GOT3 (cell line): ENCODE data around the gene SHTN1.

Experiments used
- DNase-seq: peaks from one replicate; lab custom pipeline; 2025; ENCODE audit warnings: mixed read lengths; lab: John Stamatoyannopoulos, UW

The SHTN1 gene, protein sequence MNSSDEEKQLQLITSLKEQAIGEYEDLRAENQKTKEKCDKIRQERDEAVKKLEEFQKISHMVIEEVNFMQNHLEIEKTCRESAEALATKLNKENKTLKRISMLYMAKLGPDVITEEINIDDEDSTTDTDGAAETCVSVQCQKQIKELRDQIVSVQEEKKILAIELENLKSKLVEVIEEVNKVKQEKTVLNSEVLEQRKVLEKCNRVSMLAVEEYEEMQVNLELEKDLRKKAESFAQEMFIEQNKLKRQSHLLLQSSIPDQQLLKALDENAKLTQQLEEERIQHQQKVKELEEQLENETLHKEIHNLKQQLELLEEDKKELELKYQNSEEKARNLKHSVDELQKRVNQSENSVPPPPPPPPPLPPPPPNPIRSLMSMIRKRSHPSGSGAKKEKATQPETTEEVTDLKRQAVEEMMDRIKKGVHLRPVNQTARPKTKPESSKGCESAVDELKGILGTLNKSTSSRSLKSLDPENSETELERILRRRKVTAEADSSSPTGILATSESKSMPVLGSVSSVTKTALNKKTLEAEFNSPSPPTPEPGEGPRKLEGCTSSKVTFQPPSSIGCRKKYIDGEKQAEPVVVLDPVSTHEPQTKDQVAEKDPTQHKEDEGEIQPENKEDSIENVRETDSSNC

DNA sequence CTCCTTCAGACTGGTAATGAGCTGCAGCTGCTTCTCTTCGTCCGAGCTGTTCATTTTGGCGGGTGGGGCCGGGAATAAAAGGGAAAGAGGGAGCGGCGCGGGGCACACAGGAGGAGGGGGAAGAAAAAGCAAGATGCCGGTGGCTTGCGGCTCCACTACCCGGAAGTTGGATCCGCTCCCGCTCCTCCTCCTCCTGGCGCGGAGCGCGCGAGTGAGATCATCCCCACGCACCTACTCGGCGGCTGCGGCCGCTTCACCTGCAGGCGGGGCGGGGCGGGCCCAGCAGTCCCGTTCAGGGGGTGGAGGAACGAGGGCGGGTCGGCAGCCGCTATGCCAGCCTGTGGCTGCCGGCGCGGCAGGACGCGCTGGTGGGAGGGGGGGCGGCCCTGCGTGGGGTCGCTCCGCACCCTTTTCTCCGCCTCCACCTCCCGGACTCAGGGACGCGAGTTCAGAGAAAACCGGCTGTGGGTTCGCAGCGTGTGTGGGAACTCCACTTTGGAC, at the start of gene SHTN1:
Gene SHTN1 (minus strand): TSS at position 162 of the 501 bp plus-strand sequence. CDS start 108 bp downstream, at position 54.
- DNase-seq: no peak

DNA sequence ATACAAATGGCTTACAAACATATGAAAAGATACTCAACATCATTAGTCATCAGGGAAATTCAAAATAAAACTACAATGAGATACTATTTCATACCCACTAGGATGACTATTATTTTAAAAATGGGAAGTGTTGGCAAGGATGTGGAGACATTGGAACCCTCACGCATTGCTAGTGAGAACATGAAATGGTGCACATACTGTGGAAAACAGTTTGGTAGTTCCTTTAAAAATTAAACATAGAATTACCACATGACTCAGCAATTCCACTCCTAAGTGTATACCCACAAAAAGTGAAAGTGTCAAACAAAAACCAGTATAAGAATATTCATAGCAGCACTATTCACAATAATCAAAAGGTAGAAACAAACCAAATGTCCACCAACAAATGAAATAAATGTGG, 48.5 kb upstream of the SHTN1 start:
- DNase-seq: no peak

DNA sequence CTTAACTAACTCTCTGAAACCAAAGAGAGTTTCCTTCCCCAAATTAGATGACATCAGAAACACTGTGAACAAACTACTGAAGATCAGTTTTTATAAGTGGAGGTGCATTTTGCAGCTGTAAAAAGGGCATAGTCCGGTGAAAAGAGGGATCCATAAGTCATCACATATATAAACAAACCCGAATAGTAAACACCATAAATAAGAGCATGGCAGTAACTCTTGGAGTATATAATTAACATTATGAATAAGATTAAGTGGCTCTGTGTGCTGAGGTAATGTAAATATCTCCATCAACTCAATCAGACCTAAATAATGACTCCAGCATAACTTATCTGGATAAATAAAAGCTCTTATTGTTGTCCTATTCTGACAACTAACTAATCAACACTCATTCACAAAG, 43.0 kb upstream of the SHTN1 start:
- no peak for DNase-seq

DNA sequence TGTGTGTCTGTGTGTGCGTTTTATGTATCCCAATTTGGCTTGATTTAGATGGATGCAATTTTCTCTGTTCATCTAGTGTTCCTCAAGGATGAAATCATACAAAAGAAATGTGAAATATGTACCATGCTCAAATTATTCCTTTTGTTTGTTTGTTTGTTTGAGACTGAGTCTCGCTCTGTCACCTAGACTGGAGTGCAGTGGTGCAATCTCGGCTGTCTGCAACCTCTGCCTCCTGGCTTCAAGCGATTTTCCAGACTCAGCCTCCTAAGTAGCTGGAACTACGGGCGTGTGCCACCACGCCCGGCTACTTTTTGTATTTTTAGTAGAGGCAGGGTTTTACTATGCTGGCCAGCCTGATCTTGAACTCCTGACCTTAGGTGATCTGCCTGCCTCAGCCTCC, 11.3 kb upstream of the SHTN1 start:
- DNase-seq: no peak

DNA sequence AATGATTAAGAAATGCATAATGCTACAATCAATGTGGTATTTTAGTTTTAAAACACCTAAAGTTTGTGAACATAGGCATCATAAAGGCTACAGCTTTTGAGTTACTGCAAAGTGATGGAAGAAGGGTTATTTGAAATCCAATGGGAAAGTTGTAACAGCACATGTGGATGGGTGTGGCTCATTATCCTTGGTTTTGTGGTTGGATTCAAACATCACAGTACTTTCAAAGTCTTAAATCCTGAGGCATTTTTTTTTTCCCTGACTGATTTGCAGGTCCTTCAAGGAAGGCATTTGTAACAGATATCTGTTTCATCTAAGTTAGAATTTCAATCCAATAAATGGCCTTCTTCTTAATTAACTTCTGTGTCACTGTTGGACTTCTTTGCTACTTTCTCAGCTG, 9.8 kb upstream of the SHTN1 start:
- DNase-seq: no peak

DNA sequence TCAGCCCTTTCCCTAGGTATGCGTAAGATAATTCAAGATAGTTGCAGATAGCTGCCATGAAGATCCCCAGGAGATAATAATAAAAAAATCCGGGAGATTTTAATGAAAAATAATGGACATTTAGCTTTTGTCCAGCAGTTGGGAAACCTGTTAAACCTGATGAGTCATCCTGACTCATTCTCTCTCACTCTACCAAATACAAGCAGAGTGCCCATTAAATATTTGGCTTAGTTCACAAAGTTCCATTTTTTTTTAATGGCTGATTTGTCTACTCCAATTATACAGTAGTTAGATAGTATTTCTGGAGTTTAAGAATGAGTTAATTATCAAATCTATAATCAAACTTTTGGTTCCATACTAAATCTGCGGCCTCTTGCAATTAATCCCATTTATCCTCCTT, 2.1 kb upstream of the SHTN1 start:
- no peak for DNase-seq

DNA sequence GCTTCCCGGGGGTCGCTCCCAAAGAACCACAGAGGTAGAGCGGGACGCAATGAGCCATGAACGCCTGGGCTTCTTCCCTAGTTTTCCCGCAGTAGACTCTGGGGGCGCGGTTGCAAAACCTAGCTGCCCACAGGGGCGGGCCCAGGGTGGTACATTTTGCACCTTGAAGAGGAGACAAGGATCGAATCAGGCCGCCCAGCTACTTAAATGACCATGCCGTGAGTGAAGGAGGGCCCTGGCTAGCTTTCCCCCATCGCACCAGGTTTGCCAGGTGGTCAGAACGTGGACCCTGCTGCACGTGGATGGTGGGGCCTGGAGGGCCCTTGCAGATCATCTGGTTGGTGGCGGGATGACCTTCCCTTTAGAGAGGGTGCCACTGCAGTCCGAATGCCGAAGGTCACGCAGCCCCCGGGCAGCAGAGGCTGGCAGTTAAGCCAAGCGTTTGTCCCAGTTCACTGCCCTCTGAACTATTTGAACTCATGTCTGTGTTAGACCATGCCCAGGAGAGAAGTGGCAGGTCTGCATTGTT, 604 bp upstream of the SHTN1 start:
- no peak for DNase-seq

DNA sequence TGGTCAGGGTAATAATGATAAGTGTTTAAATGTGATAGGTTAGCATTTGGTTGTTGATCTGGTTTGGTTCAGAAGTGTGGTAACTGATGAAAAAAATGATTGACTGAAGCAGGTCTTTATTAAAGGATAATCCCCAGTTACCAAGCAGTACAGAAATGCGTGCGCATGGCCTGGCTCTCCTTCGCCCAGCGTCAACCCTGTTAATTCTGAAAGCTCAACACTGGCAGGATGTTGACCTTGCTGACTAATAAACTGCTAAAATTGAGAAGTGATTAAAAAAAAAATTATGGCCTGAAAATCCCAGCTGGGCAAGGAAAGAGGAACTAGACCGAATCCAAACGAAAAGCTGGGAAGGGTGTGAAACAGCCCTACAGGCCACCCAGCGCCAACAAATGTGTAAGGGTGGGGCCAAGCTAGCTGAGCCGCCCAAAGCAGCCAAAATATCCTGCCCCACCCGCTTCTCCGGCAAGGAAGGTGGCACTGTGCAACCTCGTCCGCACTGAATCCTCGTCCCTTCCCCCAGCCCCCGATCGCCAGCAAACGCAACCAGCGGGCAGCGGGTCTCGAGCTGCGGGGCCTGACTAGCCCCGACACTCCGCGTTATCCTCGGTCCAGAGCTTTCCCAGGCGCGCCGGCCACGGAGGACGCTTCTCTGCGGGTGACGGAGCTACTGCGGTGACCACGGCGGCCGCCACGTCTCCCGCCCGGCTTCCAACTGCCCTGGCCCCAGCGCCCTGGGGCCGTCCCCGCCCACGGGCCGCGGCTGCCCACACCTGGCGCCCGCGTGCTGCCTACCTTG, 561 bp downstream of the SHTN1 start:
- no peak for DNase-seq

DNA sequence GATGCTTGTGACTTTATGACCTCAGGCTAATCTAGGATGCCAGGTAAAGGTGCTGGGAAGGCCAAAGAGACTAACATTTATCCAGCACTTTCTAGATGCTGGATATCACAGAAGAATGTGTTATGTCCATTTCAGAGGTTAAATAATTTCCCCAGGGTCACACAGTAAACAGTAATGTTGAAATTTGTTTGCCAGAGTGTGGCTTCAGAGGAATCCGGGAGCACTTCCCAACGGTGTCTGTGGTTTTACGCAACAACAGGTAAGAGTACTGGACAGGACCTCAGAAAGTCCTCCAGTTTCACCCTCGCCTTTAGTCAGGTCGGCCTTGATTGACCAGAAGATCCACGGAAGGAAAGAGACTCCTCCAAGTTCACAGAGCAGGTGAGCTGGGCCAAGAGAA, 1.7 kb downstream of the SHTN1 start:
- DNase-seq: no peak

DNA sequence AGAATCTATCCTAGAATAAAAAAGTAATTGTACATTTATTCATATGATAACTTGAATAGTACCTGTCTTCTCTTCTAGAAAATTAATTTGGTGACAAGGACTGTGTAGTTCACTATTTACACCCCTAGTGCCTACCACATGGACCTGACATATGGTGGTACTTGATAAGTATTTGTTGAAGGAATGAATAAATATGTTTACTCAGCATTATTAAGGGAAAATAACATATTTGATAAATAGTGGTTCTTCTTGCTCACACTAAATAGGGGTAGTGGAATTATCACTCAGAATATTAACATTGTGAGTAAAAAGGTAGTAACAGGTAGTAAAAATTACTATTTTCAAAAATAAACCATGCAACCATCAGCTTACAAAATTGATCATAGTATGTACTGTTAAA, 2.8 kb downstream of the SHTN1 start:
- no peak for DNase-seq

DNA sequence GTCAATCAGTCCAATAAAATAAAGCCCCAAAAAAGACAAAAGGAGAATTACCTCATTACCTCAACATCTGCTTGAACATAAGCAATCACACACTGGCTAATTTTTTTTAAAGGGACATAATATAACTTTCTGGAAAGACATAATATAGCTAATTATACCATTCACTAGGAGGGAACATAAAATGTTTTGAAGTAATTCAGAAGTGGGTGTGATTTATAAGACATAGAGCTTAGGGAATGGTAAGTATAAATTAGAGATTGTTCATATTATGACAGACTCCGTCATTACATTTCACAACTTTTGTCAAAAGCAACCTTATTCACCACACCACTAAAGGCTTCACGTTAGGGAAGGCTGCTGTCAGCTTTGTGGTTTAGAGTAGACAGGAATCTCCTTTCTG, 3.8 kb downstream of the SHTN1 start:
- no peak for DNase-seq

DNA sequence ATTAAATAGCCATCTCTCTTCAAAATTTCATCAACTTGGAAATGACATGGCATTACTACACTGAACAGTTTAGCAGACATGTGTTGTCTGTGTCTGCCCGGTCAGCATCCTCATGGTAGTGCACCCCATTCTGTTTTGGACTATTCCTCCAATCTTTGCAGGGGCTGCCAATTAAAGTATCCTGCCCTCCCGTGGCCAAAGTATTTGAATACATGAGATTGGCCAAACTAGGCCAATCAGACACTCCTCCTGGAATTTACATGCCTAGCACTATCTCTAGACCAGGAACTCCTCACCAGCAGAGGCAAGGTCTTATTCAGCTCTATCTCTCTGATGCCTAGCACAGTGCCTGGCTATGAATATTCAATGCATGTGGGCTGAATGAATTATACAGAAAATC, 4.4 kb downstream of the SHTN1 start:
- no peak for DNase-seq

DNA sequence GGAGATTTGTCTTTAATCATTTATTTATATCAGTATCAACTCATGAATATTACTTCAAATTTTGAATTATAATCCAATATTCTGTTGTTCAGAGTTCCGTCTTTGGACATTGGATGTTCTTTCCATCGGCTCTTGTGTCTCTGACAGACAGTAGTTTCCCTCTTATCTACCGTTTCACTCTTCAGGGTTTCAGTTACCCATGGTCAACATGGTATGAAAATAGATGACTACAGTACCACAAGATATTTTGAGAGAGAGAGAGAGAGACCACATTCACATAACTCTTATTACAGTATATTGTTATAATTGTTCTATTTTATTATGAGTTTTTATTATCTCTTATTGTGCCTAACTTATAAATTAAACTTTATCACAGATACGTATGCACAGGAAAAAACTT, 6.8 kb downstream of the SHTN1 start:
- no peak for DNase-seq

DNA sequence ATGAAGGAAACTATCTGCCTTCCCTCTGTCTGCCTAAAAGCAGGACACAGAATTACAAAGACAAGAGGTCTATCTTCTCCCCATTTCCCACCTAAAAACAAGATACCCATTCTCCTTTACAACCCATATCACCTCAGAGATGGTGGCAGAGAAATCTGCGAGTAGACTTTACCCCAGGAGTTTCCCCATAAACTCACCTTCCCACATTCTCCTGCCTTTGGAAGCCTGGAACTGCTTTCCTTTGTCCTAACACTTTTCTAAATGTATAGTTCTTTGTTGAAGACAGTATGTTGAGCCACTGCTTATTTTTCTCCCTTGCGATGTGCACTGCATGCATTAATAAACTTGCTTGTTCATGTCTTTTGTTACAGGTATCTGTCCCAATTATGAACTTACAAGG, 8.0 kb downstream of the SHTN1 start:
- DNase-seq: no peak

DNA sequence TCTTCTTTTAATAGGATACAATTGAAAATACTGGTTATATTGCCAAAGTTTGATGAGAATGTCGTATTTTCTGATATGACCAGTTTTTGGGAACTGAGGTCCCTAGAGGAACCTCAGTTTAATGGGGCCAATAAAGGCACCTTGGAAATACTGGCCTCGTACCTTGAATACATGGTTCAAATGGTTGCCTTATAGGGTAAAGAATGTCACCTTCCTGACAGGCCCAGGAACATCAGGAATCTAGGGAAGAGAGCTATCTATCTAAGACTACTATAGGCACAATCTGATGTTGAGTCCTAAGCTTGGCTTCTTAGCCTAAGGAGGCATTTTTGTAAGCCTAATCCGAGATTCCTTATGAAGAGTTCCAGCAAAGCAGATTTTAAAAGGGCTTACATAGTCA, 9.3 kb downstream of the SHTN1 start:
- DNase-seq: no peak

DNA sequence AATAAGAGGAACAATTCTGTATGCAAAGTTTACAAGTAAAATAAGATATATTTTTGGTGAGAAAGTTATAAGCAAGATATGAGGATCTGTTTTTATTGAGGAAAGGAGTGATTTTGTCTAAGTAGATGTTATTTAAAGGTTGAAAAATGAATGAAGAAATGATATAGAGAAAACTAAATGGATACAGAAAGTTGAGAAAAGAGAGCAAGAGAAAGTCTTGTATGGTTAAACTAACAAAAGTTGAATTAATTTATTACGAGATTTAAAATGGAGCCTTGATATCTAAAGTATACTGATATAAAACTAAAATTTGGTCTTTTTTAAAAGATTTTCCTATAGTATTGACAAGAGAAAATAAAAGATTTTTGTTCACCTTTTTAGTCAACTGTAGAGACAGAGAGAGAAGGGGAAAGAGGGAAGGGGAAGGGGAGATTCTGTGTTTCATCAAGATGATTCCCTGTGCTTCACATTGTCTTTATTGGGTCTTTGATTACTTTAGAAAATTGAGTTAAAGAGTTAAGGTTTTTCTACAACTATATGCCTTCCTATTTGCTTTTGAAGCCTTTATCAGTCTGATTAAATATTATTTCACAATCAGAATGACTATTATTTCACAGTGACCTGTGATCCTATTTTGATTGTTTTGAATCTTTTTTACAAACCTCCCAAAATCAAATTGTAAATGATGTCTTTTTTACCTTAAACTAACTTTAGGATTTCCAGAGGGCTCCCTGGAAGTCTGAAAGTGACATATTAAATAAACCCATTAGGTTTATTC, 10.7 kb downstream of the SHTN1 start:
- no peak for DNase-seq

DNA sequence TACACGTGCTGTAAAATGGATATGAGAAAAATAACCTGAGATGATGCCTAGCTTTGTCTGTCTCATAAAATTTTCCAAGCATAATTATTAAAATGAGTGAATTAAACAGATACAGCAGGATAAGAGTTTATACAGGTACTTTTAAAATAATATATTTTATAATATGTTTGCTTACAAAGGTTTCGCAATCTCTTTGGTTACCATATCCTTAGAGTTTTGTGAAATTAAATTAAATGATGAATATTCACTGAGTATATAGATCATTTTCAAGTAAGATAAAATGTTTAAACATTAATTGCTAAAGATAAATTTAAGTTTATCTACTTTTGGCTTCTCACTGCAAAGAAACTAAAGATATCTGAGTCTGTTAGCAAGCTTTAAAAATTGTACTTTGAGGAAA, 11.4 kb downstream of the SHTN1 start:
- DNase-seq: no peak

DNA sequence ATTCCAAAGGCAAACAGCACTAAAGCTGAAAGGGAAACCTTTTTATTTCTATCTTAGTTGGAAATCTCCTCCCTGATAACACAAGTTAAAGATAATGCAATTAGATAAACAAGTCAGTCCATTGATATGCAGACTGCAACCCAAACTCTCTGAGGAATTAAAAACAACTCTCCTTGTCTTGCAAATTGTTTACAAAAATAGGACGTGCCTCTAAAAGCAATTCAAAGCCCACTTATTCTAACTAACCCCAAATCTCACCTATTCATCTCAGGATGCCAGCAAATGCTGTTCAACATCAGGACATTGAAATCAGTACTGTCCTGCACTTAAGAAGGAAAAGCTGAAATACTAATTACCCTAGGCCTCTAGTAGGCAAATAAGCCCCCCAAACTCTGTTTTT, 12.8 kb downstream of the SHTN1 start:
- DNase-seq: no peak

DNA sequence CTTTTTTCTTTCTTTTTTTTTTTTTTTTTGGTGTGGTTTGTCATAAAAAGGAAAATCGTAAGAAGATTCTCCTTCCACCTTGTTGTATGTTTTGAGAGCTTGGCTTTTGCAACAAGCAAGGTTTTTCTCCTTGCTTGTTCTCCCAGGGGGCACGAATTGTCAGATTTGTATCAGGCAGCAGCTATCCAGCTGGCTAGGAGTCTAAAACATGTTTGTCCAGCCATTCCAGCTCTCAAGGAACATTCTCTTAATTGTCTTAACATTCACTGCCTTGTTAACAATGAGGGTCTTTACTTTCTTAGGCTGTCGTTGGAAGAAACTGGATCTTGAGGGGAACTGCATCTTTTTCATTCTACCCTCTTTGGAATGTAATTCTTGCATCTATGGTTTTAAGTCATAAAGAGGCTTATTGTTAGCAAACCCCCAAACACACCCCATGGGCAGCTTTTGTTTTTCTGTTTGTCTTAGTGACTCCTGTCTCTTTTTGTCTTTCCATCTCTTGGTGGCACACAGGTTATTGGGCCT, 14.6 kb downstream of the SHTN1 start:
- no peak for DNase-seq

DNA sequence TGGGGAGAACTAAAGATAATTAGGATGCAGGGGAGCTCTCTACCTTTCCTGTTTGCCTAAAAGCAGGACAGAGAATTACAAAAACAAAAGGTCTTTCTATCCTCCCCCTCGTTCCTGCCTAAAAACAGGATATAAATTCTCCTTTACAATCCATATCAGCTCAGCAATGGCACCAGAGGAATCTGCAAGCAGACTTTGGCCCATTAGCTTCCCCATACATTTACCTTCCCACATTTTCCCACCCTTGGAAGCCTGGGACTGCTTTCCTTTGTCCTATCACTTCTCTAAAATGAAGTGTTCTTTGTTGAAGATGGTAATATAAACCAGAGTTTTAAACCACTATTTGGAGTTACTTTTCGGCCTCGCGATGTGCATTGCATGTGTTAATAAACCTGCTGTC, 15.5 kb downstream of the SHTN1 start:
- no peak for DNase-seq

DNA sequence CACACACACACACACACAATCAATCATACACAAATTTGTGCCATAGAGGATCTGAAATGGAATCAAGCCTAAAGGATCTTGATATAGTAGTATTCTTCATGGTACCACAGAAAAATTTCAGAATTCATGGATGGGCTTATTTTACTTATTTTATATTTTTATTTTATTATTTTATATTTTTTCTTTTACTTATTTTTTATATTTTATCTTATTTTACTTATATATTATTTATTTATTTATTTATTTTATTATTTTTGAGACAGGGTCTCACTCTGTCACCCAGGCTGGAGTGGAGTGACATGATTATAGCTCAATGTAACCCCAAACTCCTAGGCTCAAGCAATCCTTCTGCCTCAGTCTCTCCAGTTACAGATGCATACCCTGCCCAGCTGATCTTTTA, 16.7 kb downstream of the SHTN1 start:
- DNase-seq: no peak

DNA sequence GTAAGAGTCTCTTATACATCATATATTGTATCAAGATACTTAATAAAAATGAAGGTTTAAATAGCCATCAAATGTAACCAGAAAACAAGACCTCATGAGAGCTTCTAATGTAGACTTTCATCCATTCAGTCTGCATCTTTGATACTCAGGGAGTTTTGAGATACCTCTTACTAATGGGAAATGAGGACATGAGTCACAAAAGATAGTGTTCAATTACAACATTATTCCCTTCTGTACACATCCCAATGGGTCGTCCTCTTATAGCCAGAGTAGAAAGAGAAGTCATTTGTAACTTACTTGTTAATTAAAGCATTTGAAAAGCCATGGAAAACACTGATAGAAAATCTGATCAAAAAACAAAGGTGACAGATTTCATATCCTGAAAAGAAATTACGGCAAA, 19.4 kb downstream of the SHTN1 start:
- DNase-seq: no peak
